ENCODE results near the gene FAAP20. TPM values are rescaled to one million over a fixed set of nuclear protein-coding genes. Genes with fewer than 3 reads are reported as not detected.

The FAAP20 gene
- total and polyA plus RNA-seq, 2 of the 8 experiments (the other 6 are each of a cell fraction or from before 2014, with no cell fraction given) = 58.4 to 99.8 TPM

DNA sequence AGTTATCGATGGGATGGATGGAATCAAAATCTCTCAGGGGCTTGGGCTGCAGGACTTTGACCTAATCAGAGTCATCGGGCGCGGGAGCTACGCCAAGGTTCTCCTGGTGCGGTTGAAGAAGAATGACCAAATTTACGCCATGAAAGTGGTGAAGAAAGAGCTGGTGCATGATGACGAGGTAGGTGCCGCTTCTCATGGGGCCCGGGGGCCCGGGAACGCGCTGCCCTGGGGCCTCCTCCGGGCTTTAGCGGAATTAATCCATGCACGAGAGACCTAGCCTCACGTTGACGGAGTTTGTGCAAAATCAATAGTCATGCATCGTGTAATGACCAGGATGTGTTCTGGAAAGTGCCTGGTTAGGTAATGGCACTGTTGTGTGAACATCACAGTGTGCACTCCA, 43.8 kb downstream of the FAAP20 start:
- H2BK15ac ChIP-seq (ENCODE audit: low read length) = no peak overlapping the region
- H3K14ac ChIP-seq (ENCODE audit: insufficient read length) = no peak overlapping the region
- H4K20me1 ChIP-seq (replicated peaks in 1 of 2; ENCODE audit: control insufficient read depth in 1 of 2, insufficient read depth in 2 of 2, low read length in 2 of 2) = peaks cover 0 to 17% of the 10 kb centered on the region in 2 experiments
- H2AFZ ChIP-seq (ENCODE audit: low read length) = no peak overlapping the region
- H4K91ac ChIP-seq (replicated peaks; ENCODE audit: insufficient read length, low read length) = no peak overlapping the region
- no peak overlapping the region for H2BK120ac ChIP-seq (replicated peaks; ENCODE audit: low read depth, low read length)
- H3K4me1 ChIP-seq (replicated peaks in 1 of 4; ENCODE audit: control insufficient read depth in 3 of 4, insufficient read depth in 4 of 4, low read length in 3 of 4) = no peaks in the 10 kb centered on the region
- no peak overlapping the region for H3K27ac ChIP-seq (ENCODE audit: low read depth, low read length)
- no peak overlapping the region for H3K9ac ChIP-seq (replicated peaks in 1 of 4; ENCODE audit: extremely low read depth in 1 of 4, low read depth in 3 of 4, low read length in 3 of 4)
- no peak overlapping the region for H2BK12ac ChIP-seq (ENCODE audit: low read depth, low read length)
- no peak overlapping the region for H4K8ac ChIP-seq (ENCODE audit: extremely low read depth, insufficient read depth, low read length)
- DNase-seq (ENCODE audit: low read depth in 1 of 2, low spot score in 2 of 2) (no peak), FAIRE-seq (no peak)
- no peaks in the 10 kb centered on the region for H3K27me3 ChIP-seq (replicated peaks in 1 of 4; ENCODE audit: control insufficient read depth in 3 of 4, extremely low read depth in 1 of 4, insufficient read depth in 3 of 4, low read length in 3 of 4)
- H3K56ac ChIP-seq (replicated peaks; ENCODE audit: insufficient read length, low read depth, low read length) = no peak overlapping the region
- TF ChIP-seq BRCA1 (IDR thresholded peaks at IDR 0.05; ENCODE audit: low read depth, low read length) (no peak), NRF1 (IDR thresholded peaks at IDR 0.05; ENCODE audit: low read depth, low read length) (no peak), KDM5A (IDR thresholded peaks at IDR 0.05; ENCODE audit: low read length) (no peak), KDM4A (IDR thresholded peaks at IDR 0.05; ENCODE audit: low read depth, low read length, severe bottlenecking) (no peak), TEAD4 (IDR thresholded peaks at IDR 0.05; ENCODE audit: low read depth, low read length) (no peak)
- H3K4me3 ChIP-seq (ENCODE audit: extremely low read depth in 1 of 4, insufficient read depth in 2 of 4, low read depth in 3 of 4, low read length in 4 of 4) = no peak overlapping the region
- no peak overlapping the region for H4K5ac ChIP-seq (ENCODE audit: insufficient read length, low read depth, low read length)
- H3K79me1 ChIP-seq (ENCODE audit: low read depth, low read length) = no peaks in the 10 kb centered on the region; the same call in none of the 2 replicates
- peaks cover 16% of the 10 kb centered on the region; the same call in 1 of the 2 replicates for H3K23me2 ChIP-seq (ENCODE audit: low read depth, low read length)
- CTCF ChIA-PET (ENCODE audit: partially characterized antibody) = interaction anchor here (0.6 to 4.5 kb wide), 5 partner anchors 11 to 1136 kb away, joined by 3 to 47 read pairs (median 3); no protein-coding TSS in a partner anchor
- H3K4me2 ChIP-seq (ENCODE audit: insufficient read depth in 1 of 2, low read depth in 2 of 2, low read length in 2 of 2) = no peak overlapping the region
- H3K23ac ChIP-seq (ENCODE audit: insufficient read length) = no peak overlapping the region
- H2BK20ac ChIP-seq (ENCODE audit: low read length) = no peak overlapping the region
- peaks cover 0 to 4% of the 10 kb centered on the region in 2 experiments; a peak in 1 of 4 replicates for H3K79me2 ChIP-seq (ENCODE audit: control insufficient read depth in 1 of 2, insufficient read depth in 2 of 2, low read length in 2 of 2)
- H3K18ac ChIP-seq (ENCODE audit: extremely low read depth, low read length) = no peak overlapping the region
- POLR2A ChIA-PET (ENCODE audit: partially characterized antibody) = interaction anchor here (0.6 to 2.6 kb wide), 2 partner anchors 11 to 910 kb away, joined by 3 to 9 read pairs; no protein-coding TSS in a partner anchor
- H2AK5ac ChIP-seq (ENCODE audit: low read depth, low read length) = no peak overlapping the region
- 91% methylated on average over 19 of the region's 19 CpGs; no CpG with 5 or more reads in 1 of the 2 experiments for WGBS, 2 experiments (ENCODE audit: extremely low coverage in 1 of 2, insufficient coverage in 1 of 2, insufficient read length in 1 of 2, insufficient replicate concordance in 2 of 2, low coverage in 1 of 2, low lambda C conversion rate in 2 of 2, missing lambda C conversion rate in 1 of 2)
- peaks cover 3 to 28% (median 20%) of the 10 kb centered on the region in 4 experiments; a peak in 6 of 8 replicates for H3K36me3 ChIP-seq (ENCODE audit: control insufficient read depth in 2 of 4, insufficient read depth in 4 of 4, low read length in 3 of 4)
- no peak overlapping the region for H3K4ac ChIP-seq (replicated peaks; ENCODE audit: insufficient read length, low read depth, low read length)
- H3K9me3 ChIP-seq (ENCODE audit: insufficient read depth in 2 of 2, low read depth in 1 of 2, low read length in 1 of 2) = no peaks in the 10 kb centered on the region
- no peak overlapping the region; the same call in 1 of the 2 replicates for H2BK5ac ChIP-seq (ENCODE audit: low read depth, low read length)

Measured in H1 (cell line).